Astrocyte of the cerebellum (primary cell): ENCODE results near the gene SLX9.
"Not testable (repeated sequence)": the region's sequence is repeated elsewhere in the genome, so short reads cannot be mapped to it uniquely, and the experiment has no call there.

Experiments used
- DNase-seq: peaks from one replicate; pipeline ENCODE4 v3.0.0-alpha.2; 2011; ENCODE audit warnings: low read depth
- H3K4me3 ChIP-seq: 2 replicates; pipeline ENCODE4 v1.5.1; 2011; ENCODE audit warnings: mild to moderate bottlenecking, low read depth, low read length, moderate library complexity
- CTCF ChIP-seq: IDR thresholded peaks from 2 replicates; pipeline ENCODE4 v1.5.1; 2012; ENCODE audit warnings: low read length, low read depth, moderate library complexity, mild to moderate bottlenecking; ENCODE audit errors: missing control alignments
- in situ Hi-C: cut with HindIII; loops from 2 replicates; pipeline ENCODE4 v1.10.0; 2017; ENCODE audit warnings: low sequenced_read_pairs

SLX9 gene

GRCh38 chr21:45022736-45023135, 82.9 kb downstream of the SLX9 start:
- no peak overlapping the region for H3K4me3 ChIP-seq
- in situ Hi-C loops: no loop called here
- DNase-seq: no peak
- TF ChIP-seq CTCF: no peak

GRCh38 chr21:45024516-45024915, 84.7 kb downstream of the SLX9 start:
- H3K4me3 ChIP-seq, in situ Hi-C loops, DNase-seq: not testable (repeated sequence)

GRCh38 chr21:45026066-45026745, 86.4 kb downstream of the SLX9 start:
- DNase-seq: no peak
- in situ Hi-C loops: no loop called here

More at GRCh38 chr21:45026066-45026745, 86.4 kb downstream of the SLX9 start:
- TF ChIP-seq CTCF: no peak
- no peak overlapping the region for H3K4me3 ChIP-seq
